Measurements from ENCODE around the gene P2RY11. TPM values are rescaled to one million over a fixed set of nuclear protein-coding genes. Genes with fewer than 3 reads are reported as not detected.
A peak's percentile ranks its signal among the peaks of the same experiment; 100 is the strongest.

The P2RY11 gene
- total RNA-seq, 1 donor from 2014 or later, result 19.3 TPM

- Histone ChIP-seq H3K27me3 (ENCODE audit: insufficient read depth, low read length) (no peaks in the 10 kb centered on the region), H3K4me1 (ENCODE audit: insufficient read depth, low read length) (peaks cover 9% of the 10 kb centered on the region), H3K27ac (ENCODE audit: low read depth, low read length) (peak overlapping the region; percentile 78), H3K9ac (ENCODE audit: low read length) (peak overlapping the region; percentile 88), H3K79me2 (ENCODE audit: insufficient read depth, low read length) (peaks cover 43% of the 10 kb centered on the region), H3K36me3 (ENCODE audit: insufficient read depth, low read length) (peaks cover 13% of the 10 kb centered on the region), H3K4me3 (ENCODE audit: insufficient read depth, low read depth, low read length) (peak overlapping the region; percentile 80), H3K4me2 (ENCODE audit: low read length) (peak overlapping the region; percentile 98), H4K20me1 (ENCODE audit: insufficient read depth, low read length) (peaks cover 36% of the 10 kb centered on the region), H3K9me3 (ENCODE audit: insufficient read depth, low read depth, low read length) (no peaks in the 10 kb centered on the region), H2AFZ (ENCODE audit: low read depth, low read length) (no peak overlapping the region)
- Mint-ChIP-seq H3K4me3 (ENCODE audit: unreplicated experiment) (peak overlapping the region; percentile 95), H3K36me3 (ENCODE audit: low read depth, unreplicated experiment) (peaks cover 11% of the 10 kb centered on the region), H3K27me3 (ENCODE audit: low read depth, unreplicated experiment) (no peaks in the 10 kb centered on the region), H3K27ac (ENCODE audit: unreplicated experiment) (peak overlapping the region; percentile 90), H3K4me1 (ENCODE audit: low read depth, unreplicated experiment) (peaks cover 9% of the 10 kb centered on the region), H3K9me3 (ENCODE audit: unreplicated experiment) (no peaks in the 10 kb centered on the region)
- DNase-seq (ENCODE audit: low read depth) (no peak), FAIRE-seq (no peak)
- TF ChIP-seq EZH2 (IDR thresholded peaks at IDR 0.05; ENCODE audit: insufficient read depth, low read length), result no peak
- no peak for TF ChIP-seq CTCF (IDR thresholded peaks at IDR 0.05; ENCODE audit: insufficient read depth, low read depth, low read length)
Observed at GRCh38 chr19:10107254-10107653, 4.2 kb upstream of the P2RY11 start.

GRCh38 chr19:10107817-10108367 is 3.6 kb upstream of the P2RY11 start:
- H3K9ac ChIP-seq (ENCODE audit: low read length), result peak overlapping the region; percentile 88
- no peaks in the 10 kb centered on the region for H3K27me3 ChIP-seq (ENCODE audit: insufficient read depth, low read length)
- no peak for DNase-seq (ENCODE audit: low read depth)
- no peaks in the 10 kb centered on the region for H3K9me3 ChIP-seq (ENCODE audit: insufficient read depth, low read depth, low read length)
- Mint-ChIP-seq H3K27me3 (ENCODE audit: low read depth, unreplicated experiment) (no peaks in the 10 kb centered on the region), H3K4me3 (ENCODE audit: unreplicated experiment) (peak overlapping the region; percentile 50), H3K27ac (ENCODE audit: unreplicated experiment) (peak overlapping the region; percentile 90), H3K9me3 (ENCODE audit: unreplicated experiment) (no peaks in the 10 kb centered on the region), H3K4me1 (ENCODE audit: low read depth, unreplicated experiment) (peaks cover 13% of the 10 kb centered on the region), H3K36me3 (ENCODE audit: low read depth, unreplicated experiment) (peaks cover 11% of the 10 kb centered on the region)
- H3K27ac ChIP-seq (ENCODE audit: low read depth, low read length), result no peak overlapping the region
- H3K4me2 ChIP-seq (ENCODE audit: low read length), result peak overlapping the region; percentile 98
- H3K36me3 ChIP-seq (ENCODE audit: insufficient read depth, low read length), result peaks cover 13% of the 10 kb centered on the region
- no peak overlapping the region for H3K4me3 ChIP-seq (ENCODE audit: insufficient read depth, low read depth, low read length)
- peaks cover 42% of the 10 kb centered on the region for H4K20me1 ChIP-seq (ENCODE audit: insufficient read depth, low read length)
- FAIRE-seq, result no peak
- peaks cover 12% of the 10 kb centered on the region for H3K4me1 ChIP-seq (ENCODE audit: insufficient read depth, low read length)
- peaks cover 43% of the 10 kb centered on the region for H3K79me2 ChIP-seq (ENCODE audit: insufficient read depth, low read length)
- TF ChIP-seq EZH2 (IDR thresholded peaks at IDR 0.05; ENCODE audit: insufficient read depth, low read length), result no peak
- no peak for TF ChIP-seq CTCF (IDR thresholded peaks at IDR 0.05; ENCODE audit: insufficient read depth, low read depth, low read length)
- H2AFZ ChIP-seq (ENCODE audit: low read depth, low read length), result no peak overlapping the region

GRCh38 chr19:10109528-10109927 is 2.0 kb upstream of the P2RY11 start:
- H3K27me3 Mint-ChIP-seq (ENCODE audit: low read depth, unreplicated experiment), result no peaks in the 10 kb centered on the region
- no peak overlapping the region for H3K9ac ChIP-seq (ENCODE audit: low read length)
- TF ChIP-seq CTCF (IDR thresholded peaks at IDR 0.05; ENCODE audit: insufficient read depth, low read depth, low read length), result no peak
- H3K27ac Mint-ChIP-seq (ENCODE audit: unreplicated experiment), result peak overlapping the region; percentile 62
- no peak overlapping the region for H3K4me3 Mint-ChIP-seq (ENCODE audit: unreplicated experiment)
- no peaks in the 10 kb centered on the region for H3K9me3 ChIP-seq (ENCODE audit: insufficient read depth, low read depth, low read length)
- no peak overlapping the region for H3K4me2 ChIP-seq (ENCODE audit: low read length)
- H4K20me1 ChIP-seq (ENCODE audit: insufficient read depth, low read length), result peaks cover 56% of the 10 kb centered on the region
- no peak overlapping the region for H3K27ac ChIP-seq (ENCODE audit: low read depth, low read length)
- H3K36me3 Mint-ChIP-seq (ENCODE audit: low read depth, unreplicated experiment), result peaks cover 11% of the 10 kb centered on the region
- no peak overlapping the region for H2AFZ ChIP-seq (ENCODE audit: low read depth, low read length)
- no peak for DNase-seq (ENCODE audit: low read depth)
- FAIRE-seq, result no peak
- H3K4me3 ChIP-seq (ENCODE audit: insufficient read depth, low read depth, low read length), result no peak overlapping the region
- H3K79me2 ChIP-seq (ENCODE audit: insufficient read depth, low read length), result peaks cover 43% of the 10 kb centered on the region
- H3K27me3 ChIP-seq (ENCODE audit: insufficient read depth, low read length), result no peaks in the 10 kb centered on the region
- H3K4me1 Mint-ChIP-seq (ENCODE audit: low read depth, unreplicated experiment), result peaks cover 13% of the 10 kb centered on the region
- H3K9me3 Mint-ChIP-seq (ENCODE audit: unreplicated experiment), result no peaks in the 10 kb centered on the region
- H3K4me1 ChIP-seq (ENCODE audit: insufficient read depth, low read length), result peaks cover 12% of the 10 kb centered on the region
- peaks cover 13% of the 10 kb centered on the region for H3K36me3 ChIP-seq (ENCODE audit: insufficient read depth, low read length)

Data from astrocyte (in vitro differentiated cells and primary cell).